Hematopoietic multipotent progenitor cell treated with erythropoietin and hydrocortisone succinate and interleukin-3 and kit ligand, for 15 days (in vitro differentiated cells): ENCODE measurements around the gene C9orf72.
A peak's percentile ranks its signal among the peaks of the same experiment; 100 is the strongest.

Experiments
- DNase-seq: peaks from one replicate; pipeline ENCODE4 v3.0.0-alpha.2; 2015; ENCODE audit warnings: low spot score

Gene C9orf72

DNA sequence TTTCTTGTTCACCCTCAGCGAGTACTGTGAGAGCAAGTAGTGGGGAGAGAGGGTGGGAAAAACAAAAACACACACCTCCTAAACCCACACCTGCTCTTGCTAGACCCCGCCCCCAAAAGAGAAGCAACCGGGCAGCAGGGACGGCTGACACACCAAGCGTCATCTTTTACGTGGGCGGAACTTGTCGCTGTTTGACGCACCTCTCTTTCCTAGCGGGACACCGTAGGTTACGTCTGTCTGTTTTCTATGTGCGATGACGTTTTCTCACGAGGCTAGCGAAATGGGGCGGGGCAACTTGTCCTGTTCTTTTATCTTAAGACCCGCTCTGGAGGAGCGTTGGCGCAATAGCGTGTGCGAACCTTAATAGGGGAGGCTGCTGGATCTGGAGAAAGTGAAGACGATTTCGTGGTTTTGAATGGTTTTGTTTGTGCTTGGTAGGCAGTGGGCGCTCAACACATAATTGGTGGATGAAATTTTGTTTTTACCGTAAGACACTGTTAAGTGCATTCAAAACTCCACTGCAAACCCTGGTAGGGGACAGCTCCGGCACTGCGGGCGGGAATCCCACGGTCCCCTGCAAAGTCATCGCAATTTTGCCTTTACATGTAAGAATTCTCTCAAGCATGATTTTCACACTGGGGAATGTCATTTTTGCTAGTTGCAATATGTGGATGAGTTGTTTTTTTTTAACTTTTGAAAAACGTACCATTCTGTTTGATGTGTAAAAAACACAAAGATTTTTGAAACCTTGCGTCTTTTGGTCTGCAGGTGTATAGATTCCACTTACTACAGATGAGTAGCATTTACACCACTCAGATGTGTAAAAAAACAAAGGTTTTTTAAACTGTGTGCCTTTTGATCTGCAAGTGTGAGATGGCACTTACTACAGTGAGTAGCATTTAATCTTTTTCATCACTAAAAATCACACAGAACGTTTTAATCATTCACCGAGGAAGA is 631 bp upstream of the C9orf72 start:
- peak; percentile 98 for DNase-seq

DNA sequence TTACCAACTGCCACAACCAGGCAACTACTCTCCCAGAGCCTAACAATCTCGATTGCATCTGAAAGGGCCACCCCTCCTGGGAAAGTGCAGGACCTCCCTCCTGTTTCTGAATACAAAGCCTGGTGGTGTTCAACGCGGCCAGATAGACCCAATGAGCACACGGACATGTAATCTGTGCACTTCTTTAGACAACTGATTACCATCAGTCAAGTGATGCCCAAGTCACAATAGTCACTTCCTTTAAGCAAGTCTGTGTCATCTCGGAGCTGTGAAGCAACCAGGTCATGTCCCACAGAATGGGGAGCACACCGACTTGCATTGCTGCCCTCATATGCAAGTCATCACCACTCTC is 739 bp downstream of the C9orf72 start:
- DNase-seq: peak; percentile 46

- DNase-seq: no peak
Measured at GRCh38 chr9:27572061-27572460, 1.2 kb downstream of the C9orf72 start.

DNA sequence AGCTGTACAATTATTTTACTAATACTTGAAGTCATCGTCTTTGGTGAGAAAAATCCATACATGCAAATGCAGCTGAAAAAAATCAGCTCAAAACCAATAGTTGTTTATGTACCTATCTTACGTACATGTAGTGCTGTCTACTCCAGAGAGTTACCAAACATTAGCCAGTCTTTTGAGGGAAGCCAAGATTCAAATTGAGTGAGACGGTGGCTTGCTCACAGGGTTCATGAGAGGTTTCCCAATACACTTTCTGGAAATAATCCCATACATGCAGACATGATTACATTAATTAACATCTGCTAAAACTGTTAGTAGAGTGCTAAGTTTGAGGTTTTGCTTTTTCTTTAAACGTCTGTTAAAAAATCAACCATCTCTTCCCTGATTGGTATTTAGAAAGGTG is 2.3 kb downstream of the C9orf72 start:
- DNase-seq: no peak

DNA sequence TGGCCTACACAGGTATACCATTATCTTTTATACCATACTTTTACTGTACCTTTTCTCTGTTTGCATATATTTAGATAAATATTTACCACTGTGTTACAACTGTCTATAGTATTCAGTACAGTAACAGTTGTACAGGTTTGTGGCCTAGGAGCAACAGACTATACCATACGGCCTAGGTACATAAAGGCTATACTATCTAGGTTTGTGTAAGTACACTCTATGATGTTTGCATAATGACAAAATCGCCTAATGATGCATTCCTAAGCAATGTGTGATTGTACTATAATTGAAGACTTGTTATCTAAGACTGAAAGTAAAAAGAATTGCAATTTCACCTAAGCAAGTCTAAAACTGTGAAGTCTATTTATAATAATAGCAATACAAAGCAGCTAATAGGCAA is 3.9 kb downstream of the C9orf72 start:
- DNase-seq: no peak

DNA sequence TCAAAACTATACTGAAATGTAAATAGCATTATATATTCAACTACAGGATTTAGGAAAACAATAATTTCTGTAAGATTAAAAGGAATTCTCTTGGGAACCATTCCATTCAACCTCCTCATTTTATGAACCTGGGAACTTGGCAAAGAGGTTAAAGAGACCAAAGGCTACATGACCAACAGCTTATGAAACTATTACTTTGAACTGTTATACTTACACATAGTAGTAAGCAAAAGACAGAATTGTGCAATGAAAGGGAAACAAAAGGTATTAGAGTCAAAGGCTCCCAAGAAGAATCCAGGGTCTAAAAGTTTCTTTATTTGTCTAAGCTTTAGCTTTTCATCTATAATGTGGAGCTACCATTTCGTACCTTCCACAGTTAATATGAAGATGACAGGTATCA is 7.2 kb downstream of the C9orf72 start:
- no peak for DNase-seq

- DNase-seq: no peak
Measured at GRCh38 chr9:27565696-27566095, 7.6 kb downstream of the C9orf72 start.

- no peak for DNase-seq
Measured at GRCh38 chr9:27564670-27565069, 8.6 kb downstream of the C9orf72 start.

- DNase-seq: no peak
Measured at GRCh38 chr9:27563738-27564430, 9.4 kb downstream of the C9orf72 start.

GRCh38 chr9:27561685-27562084 is 11.6 kb downstream of the C9orf72 start:
- DNase-seq: no peak

- no peak for DNase-seq
Measured at GRCh38 chr9:27560457-27560856, 12.8 kb downstream of the C9orf72 start.

DNA sequence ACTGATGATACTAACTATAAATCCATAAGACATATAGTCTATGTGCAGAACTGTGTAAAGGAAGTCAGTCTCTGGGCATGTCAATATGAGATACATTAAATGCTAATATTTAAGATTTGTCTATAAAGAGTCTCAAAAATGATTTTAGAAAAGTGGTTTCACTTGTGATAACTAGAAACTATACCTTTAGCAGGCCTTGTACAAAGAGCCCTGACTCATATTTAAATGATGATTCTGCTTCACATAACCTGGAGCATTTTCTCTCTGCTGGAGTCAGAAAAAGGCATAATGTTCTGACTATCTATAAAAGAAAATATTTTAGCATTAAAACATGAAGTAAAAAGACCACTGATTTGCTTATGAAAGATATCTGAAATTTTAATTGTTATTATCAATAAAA is 15.0 kb downstream of the C9orf72 start:
- DNase-seq: no peak

DNA sequence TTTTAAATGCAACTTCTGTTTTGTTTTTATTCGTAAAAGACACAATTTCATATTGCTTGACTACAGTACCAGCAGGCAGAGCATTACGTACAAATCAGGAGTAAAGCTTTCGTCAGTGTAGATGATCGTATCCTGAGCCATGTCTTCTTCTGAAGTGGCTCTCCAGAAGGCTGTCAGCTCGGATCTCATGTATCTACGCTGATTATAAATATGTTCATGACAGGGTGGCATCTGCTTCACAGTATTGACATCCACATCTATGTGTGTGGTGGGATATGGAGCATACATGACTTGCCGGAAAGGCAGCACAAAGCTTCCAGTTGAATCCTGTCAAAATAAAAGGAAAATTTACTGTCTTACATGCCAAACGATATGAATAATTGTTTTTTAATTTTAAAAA is 16.8 kb downstream of the C9orf72 start:
- DNase-seq: no peak

DNA sequence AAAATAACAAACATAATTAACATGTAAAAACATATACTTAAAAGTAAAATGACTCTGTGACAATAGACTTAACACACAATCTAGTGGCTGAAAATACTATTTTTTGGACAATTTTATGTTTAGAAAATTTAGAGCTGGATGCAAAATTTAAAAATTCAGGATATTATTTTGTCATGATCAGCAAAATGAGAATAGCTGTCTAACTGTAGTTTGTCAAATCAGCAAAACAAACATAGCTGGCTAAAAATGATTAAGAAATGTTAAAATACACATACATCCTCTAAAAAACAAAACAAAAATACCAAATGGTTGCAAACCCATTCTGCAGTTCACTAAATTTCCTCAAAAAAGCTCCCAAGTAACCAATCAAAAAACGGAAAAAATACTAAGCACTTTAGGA is 18.6 kb downstream of the C9orf72 start:
- DNase-seq: no peak

- DNase-seq: no peak
Measured at GRCh38 chr9:27549196-27549755, 24.0 kb downstream of the C9orf72 start.

DNA sequence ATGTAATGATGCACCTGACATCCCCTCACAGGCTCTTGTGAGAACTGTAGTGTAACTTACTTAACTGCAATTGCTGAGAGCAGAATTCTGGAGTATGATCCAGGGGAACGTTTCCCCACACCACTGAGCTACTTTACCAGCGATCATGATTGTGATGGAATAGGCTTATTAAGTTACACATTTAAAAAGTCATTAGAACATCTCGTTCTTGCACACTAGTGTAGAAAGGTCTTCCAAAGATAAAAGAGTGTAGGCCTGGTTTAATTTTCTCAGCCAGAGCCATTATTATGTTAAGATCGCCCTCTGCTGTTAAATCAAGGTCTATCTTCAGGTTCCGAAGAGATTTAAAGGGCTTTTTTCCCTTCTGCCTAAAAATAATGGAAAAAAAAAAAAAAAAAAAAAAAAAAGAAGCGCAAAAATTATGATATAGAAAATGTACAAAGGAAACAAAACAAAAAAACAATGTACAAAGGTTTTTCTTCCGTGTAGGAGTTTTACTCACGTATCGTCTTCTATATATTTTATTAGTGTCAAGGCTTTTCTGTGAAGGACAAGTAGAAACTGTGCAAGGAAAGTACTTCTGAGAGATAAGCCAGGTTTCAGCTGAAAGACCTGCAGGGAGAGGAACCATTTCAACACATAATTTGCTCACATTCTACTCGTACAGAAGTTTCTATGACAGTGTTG is 25.1 kb downstream of the C9orf72 start:
- DNase-seq: peak; percentile 31

DNA sequence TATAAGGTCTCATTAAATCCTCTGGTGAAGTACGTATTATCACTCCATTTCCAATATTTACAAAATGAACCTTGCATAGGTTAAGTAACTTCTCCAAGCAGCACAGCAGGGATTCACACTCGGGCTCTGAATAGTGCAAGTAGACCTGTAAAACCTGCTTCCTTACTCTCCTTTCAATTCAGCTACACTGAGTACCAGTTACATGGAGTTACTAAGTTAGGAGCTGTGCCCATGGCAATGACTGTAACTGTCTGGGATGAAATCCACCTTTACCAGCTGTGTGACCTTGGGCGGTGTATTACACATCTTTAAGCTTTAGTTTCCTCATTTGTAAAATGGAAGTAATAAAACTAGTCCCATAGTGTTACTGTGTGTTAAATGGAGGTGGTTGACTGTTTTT is 27.8 kb downstream of the C9orf72 start:
- DNase-seq: no peak

DNA sequence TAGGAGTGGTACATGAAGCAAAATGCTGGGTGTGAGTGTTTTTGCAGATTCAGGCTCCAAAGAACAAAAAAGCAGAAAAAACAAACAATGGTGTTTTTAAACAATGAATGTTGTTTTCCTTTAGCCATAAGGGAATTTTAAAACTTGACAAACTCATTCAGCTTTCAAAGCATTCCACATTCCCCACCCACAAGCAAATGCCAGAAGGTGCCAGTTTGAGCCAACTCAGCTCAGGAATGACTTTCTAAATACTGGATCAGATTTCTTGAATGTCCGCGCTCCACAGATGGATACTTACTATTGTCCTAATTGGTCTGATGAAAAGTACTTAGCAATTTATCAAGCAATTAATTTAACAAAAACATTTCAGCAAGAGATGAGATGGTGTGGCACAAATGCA is 30.8 kb downstream of the C9orf72 start:
- DNase-seq: no peak

DNA sequence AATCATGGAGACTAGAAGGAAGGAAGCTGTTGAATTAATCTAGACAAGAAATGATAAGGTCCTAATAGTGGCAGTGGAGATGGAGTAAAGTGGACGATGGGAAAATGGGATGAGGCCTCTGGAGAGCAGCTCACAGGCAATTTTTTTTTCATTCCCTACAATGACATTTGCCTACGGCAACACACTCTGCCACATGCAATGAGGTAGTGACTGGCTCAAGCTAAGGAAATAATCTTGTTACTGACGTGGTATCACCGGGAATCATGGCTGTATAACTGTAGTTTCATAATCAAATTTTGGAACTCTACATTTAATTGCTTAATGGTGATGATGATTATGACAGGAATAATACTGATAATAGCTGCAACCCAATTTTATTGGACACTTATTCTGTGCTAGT is 31.5 kb downstream of the C9orf72 start:
- DNase-seq: no peak

GRCh38 chr9:27540502-27540901 is 32.8 kb downstream of the C9orf72 start:
- DNase-seq: no peak

- no peak for DNase-seq
Measured at GRCh38 chr9:27539479-27540441, 33.5 kb downstream of the C9orf72 start.
